Choroid plexus epithelial cell (primary cell): ENCODE measurements around the gene TRMT2A.

ENCODE experiments used
- DNase-seq: peaks from one replicate; pipeline ENCODE4 v3.0.0-alpha.2; 2010; ENCODE audit warnings: low read depth
- H3K4me3 ChIP-seq: 2 replicates; pipeline ENCODE4 v1.5.1; 2011; ENCODE audit warnings: low read depth, mild to moderate bottlenecking, control low read depth, low read length, moderate library complexity
- CTCF ChIP-seq: conservative IDR thresholded peaks from 2 replicates; pipeline ENCODE4 v1.5.1; 2011; ENCODE audit warnings: low read depth, mild to moderate bottlenecking, control low read depth, inconsistent platforms, low read length, moderate library complexity

TRMT2A gene

GRCh38 chr22:20116376-20116950 is 563 bp downstream of the TRMT2A start:
- no peak for TF ChIP-seq CTCF
- DNase-seq, result no peak
- peak overlapping the region; percentile 98 for H3K4me3 ChIP-seq

GRCh38 chr22:20115691-20116375 is 1.2 kb downstream of the TRMT2A start, which contains the start of gene RANBP1:
TSS of gene RANBP1 (plus strand) at chr22:20116104. CDS start at chr22:20116185, 81 bp downstream.
- TF ChIP-seq CTCF, result no peak
- H3K4me3 ChIP-seq, result peak within 1 kb of the TSS; percentile 98
- DNase-seq, result no peak

- no peak overlapping the region for H3K4me3 ChIP-seq
- no peak for TF ChIP-seq CTCF
- no peak for DNase-seq
Measured at GRCh38 chr22:20114506-20115475, 2.2 kb downstream of the TRMT2A start.

- H3K4me3 ChIP-seq, result no peak overlapping the region
- TF ChIP-seq CTCF, result no peak
- no peak for DNase-seq
Measured at GRCh38 chr22:20113551-20114310, 3.3 kb downstream of the TRMT2A start.

GRCh38 chr22:20112623-20113511 is 4.2 kb downstream of the TRMT2A start:
- no peak overlapping the region for H3K4me3 ChIP-seq
- DNase-seq, result no peak
- TF ChIP-seq CTCF, result no peak
